SK-N-DZ (cell line): Measurements from ENCODE around the gene FGF2. TPM values are rescaled to one million over a fixed set of nuclear protein-coding genes. Genes with fewer than 3 reads are reported as not detected.
"Not testable (repeated sequence)": the region's sequence is repeated elsewhere in the genome, so short reads cannot be mapped to it uniquely, and the experiment has no call there.

ENCODE experiments used
- DNase-seq: peaks from one replicate; pipeline ENCODE4 v3.0.0-alpha.2; 2015; ENCODE audit warnings: low spot score
- polyA plus RNA-seq, 2 experiments: library from polyadenylated mRNA; depleted of rRNA; stranded (reverse); fragments of >200 nt; gene quantifications; 2 replicates each; pipeline ENCODE4 v1.2.3, GENCODE V29; 2014

Gene FGF2
- 4.9 and 5.4 TPM in 2 replicates for polyA plus RNA-seq (2014; cell fraction: cytosol; rRNA removed)
- polyA plus RNA-seq (2014; cell fraction: nucleus; rRNA removed): 3.4 and 4.7 TPM in 2 replicates

DNA sequence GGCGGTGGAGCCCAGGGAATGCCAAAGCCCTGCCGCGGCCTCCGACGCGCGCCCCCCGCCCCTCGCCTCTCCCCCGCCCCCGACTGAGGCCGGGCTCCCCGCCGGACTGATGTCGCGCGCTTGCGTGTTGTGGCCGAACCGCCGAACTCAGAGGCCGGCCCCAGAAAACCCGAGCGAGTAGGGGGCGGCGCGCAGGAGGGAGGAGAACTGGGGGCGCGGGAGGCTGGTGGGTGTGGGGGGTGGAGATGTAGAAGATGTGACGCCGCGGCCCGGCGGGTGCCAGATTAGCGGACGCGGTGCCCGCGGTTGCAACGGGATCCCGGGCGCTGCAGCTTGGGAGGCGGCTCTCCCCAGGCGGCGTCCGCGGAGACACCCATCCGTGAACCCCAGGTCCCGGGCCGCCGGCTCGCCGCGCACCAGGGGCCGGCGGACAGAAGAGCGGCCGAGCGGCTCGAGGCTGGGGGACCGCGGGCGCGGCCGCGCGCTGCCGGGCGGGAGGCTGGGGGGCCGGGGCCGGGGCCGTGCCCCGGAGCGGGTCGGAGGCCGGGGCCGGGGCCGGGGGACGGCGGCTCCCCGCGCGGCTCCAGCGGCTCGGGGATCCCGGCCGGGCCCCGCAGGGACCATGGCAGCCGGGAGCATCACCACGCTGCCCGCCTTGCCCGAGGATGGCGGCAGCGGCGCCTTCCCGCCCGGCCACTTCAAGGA, at the start of gene FGF2:
FGF2 (plus strand) TSS at position 279 of the 705 bp plus-strand sequence; CDS start at position 623, 344 bp downstream.
- peak; percentile 28 for DNase-seq

DNA sequence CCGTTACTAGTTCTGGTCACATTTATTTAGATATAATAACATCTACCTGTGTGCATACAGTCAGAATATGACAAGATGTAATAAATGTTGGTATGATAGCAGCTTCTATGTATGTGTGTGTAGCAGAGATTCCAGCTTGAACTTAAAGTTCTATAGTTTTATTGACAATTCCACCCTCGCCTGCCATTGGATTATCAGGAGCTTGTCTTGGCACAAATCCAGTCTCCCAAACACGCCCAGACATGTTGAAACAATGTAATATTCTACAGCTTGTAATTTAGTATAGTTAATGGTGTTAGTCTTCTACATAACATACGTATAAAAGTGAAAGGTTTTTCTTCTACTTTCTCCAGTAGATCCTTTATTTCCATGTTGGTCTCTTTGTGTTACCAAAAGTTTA, 49.7 kb upstream of the FGF2 start:
- no peak for DNase-seq

DNA sequence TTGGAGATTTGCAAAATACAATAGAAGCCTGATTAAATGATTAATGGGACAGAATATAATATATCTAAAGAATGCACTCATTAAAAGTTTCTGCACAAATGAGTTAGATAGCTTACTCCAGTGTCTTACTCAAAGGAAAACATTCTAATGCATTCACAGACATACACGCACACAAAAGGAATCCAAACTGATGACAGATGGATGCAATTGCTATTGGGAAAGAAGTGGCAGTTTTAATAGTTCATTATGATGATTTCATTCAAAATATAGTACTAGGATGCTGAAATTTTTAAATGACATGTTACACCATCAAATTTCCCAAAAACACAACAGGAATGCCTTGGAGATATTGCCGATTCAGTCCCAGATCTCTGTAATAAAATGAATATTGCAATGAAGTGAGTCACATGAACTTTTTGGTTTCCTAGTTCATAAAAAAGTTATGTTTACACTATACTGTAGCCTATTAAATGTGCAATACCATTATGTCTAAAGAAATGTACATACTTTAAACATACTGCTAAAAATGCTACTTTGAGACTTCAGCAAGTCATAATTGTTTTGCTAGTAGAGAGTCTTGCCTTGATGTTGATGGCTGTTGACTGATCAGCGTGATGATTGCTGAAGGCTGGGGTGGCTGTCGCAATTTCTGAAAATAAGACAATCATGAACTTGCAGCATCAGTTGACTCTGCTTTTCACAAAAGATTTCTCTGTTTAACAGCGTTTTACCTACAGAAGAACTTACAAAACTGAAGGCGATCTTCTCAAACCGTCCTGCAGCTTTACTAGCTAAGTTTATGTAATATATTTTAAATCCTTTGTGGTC, 48.6 kb upstream of the FGF2 start:
- no peak for DNase-seq

DNA sequence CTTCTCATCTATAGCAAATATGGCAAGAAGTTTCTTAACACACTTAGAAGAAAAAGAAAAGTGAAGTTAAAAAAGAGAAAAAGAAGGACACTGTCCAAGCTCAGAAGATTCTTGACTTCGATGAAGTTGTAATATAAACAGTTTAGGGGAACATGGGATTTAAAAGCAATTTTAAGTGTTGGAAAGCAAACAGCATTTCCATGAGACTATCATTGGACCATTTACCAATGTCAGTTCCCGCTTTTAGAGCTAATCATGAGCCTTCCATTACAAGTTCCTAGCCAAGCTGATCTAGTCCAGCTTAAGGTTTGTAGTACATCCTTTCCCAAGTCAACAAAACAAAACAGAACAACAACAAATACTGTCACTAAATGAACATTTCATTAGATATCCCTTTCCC, 45.1 kb upstream of the FGF2 start:
- DNase-seq: no peak

DNA sequence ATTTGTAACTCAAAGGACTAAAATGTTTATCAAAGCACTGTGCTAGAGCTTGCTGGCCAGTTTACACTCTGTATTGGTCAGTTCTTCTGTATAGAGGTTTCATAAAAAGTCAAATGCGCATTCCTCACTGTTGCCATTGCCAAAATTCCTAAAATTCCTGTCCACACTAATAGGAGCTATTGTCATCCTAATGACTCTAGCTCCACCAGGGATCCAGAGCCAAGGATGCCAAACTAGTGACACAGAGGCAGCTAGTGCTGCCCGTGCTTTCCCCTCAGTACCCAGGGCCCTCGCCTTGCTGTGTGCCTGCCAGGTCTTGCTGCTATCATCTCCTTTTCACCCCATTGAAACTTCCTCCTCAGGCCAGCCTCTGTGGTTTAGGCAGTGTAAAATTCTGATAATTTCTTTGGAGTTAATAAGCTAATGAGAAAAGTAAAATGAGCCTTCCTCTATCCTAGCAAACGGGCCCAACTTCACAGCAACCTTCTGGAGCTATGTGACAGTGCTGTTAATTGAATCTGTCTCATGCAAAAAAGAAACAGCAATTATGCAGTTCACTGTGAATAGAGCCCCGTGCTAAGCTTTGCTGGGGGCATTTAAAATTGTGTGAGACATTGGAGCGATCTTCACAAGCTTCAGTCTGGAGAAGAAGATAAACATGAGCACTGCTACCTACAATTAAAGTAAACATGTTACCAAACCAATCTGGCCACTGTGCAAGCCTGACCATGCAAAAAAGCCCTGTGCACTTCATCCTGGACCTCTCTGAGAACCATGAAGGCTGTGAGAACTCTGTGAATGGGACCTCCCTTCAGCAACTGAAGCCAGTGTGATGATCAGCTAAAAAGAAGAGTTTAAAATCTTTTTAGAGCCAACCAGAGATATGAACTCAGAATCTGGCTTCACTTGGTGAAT, 43.1 kb upstream of the FGF2 start:
- no peak for DNase-seq

DNA sequence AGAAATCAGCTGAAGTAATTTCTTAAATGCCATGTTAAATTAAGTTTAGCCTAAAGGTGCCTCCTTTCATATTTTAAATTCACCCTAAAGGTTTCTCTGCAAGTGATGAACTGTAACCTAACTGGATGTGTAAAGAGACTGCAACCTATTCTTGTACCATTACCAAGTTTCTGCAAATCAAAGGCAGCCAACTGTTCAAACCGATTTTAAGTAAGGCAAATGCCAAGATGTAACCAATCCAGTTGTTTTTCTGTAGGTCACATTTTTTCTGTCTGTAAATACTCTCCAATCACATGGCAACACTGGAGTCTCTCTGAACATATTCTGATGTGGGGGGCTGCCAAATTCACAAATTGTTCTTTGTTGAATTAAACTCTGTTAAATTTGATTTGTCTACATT, 42.4 kb upstream of the FGF2 start:
- no peak for DNase-seq

DNA sequence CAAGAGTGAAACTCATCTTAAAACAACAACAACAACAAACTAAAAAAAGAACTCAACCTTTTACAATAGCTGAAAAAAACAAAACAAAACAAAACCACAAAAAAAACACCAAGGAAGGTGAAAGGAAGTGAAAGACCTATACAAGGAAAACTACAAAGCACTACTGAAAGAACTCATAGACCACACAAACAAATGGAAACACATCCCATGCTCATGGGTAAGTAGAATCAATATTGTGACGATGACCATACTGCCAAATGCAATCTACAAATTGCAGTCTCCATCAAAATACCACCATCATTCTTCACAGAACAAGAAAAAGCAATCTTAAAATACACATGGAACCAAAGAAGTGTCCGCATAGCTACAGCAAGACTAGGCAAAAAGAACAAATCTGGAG, 41.5 kb upstream of the FGF2 start:
- DNase-seq: no peak

DNA sequence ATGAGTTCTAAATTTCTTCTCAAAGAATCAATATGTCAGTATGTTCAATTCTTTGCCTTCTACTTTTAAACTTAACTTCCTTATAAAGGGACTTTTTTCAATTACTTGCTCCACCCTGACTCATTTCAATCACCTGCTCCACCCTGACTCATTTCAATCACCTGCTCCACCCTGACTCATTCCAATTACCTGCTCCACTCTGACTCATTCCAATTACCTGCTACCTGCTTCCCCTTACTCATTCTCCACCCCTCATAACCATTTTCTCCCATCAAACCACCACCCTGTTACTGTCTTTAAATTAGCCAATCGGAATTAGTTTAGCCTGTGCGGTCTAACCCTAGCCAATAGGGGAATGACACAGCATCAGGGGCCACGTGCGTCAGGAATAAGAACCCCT, 40.3 kb upstream of the FGF2 start:
- DNase-seq: not testable (repeated sequence)

DNA sequence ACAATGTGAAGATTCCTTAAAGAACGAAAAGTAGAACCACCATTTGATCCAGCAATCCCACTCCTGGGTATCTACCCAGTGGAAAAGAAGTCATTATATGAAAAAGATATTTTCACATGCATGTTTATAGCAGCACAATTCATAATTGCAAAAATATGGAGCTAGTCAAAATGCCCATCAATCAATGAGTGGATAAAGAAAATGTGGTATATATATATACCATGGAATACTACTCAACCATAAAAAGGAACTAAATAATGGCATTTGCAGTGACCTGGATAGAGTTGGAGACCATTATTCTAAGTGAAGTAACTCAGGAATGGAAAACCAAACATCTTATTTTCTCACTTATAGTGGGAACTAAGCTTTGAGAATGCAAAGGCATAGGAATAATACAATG, 39.7 kb upstream of the FGF2 start:
- not testable (repeated sequence) for DNase-seq

DNA sequence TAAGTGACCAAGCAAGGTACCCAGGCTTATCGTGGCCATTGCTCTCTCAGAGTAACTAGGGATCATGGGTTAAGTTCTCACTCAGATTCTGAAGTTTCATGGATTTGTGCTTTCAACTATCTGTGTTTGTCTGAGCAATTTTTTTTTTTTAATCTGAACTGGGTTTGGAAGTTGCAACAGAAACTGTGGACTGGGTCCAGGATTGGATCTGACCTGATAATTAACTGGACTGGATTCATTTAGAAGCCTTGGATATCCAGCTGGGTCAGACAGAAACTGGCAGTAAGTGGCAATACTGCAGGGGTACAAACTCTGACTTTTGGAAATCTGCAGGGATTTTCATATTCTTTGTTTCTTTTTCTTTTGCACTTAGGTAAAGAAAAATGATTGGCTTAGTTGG, 38.7 kb upstream of the FGF2 start:
- no peak for DNase-seq

DNA sequence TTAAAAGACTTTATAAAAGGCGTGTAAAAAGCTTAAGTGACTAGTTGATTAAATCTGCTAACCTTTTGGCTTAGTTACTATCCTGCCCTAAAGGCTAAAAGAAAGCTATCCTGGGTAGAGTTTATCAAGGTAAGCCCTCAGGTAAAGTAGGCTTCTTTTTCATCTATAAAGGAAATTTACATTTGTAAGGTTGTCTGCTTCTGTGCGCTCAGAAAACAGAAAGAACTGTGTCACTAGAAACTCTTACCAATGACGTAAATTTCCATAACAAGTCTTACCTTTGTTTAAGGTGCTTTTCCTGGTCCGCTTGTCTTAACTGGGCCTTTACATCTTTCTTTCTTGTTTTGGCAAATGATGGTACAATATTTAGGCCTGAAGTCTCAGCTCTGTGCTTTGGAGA, 37.7 kb upstream of the FGF2 start:
- DNase-seq: no peak

DNA sequence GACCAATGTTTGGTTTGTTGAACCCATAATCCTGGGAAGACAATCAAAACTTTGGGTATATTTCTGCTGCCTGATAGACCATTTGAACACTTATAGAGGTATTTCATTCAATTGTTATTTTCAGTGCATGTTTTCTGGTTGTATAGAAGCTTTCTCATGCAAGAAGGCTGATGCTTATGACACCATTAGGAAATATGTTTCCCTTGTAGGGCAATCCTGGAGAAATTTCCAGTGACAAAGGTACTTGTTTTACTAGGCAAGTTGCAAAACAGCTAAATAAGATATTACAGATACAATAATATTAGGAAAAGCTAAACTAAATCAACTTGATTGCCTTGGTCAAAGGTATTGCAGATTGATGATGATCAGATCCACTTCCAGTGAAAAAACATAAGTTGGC, 32.8 kb upstream of the FGF2 start:
- DNase-seq: no peak

DNA sequence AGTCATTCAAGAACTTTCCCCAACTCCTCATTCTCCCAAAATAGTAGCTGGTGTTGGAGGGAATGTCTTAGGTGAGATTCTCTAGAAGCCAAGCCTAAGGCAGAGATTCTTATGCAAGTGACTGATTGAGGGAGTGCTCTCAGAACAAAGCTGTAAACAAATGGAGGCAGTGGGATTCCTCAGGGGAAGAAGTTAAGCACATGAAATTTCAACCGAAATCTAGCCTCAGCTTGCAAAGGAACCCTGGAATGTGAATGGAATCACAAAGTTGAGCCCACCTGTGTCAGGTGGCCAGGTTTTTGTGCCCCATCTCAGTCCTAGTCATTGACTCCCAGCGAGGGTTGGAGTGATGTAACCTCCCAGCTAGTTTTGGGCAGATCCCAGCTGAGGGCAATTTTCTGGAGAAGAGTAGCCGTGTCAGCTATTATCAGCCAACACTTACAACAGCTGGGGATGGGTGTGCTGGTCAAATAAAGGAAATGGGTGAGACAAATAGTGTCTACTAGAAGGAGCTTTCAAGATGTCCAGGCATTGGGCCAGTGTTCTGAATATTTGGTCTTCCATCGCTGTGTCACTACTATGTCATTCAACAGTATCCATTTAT, 29.7 kb upstream of the FGF2 start:
- DNase-seq: no peak

DNA sequence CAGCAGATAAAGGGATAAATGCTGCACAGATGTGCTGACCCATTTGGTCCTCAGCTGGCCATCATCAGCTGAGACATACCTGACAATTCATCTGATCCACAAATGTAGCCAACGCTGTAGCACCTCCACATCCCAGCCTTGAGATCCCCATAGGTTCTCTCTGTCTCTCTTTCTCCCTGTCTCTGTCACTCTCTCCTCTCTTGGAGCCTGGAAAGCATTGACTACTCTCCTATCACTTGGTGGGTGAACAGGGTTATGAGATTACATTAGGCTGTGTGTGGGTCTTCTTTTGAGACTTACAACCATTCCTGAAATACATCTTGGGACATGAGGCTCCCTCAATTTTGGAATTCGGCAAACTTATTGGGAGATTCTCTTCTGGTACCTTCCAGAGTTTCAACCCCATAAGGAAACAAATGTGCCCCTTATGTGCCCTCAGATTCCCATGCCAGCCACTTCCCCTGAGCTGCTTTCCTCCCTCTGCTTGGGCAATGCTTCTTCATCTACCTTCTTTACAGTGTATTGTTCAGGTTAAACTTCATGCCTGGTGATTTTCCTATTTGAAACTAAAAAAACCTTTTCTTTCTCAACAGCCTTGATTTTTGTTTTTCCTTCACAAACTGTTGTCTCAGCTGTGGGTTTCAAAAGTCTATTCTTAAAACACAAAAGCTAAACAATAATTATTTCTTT, 29.1 kb upstream of the FGF2 start:
- DNase-seq: no peak

DNA sequence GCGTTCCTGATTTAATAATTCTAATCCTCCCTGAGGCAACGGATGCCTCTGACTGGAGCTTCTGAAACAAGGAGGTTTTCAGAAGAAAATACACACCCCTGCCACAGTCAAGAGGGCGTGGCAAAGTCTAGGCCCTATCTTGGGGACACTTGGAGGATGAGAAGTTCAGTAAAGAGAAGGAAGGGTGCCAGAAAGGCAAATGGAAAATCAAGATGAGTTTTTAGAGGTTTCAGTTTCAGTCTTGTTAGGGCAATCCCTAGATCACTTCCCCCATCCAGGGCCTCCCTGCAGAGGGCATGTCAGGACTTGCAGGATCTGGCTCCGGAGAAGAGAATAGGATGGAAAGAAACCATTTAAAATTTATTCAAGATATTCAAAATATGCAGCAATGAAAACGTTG, 28.5 kb upstream of the FGF2 start:
- no peak for DNase-seq

DNA sequence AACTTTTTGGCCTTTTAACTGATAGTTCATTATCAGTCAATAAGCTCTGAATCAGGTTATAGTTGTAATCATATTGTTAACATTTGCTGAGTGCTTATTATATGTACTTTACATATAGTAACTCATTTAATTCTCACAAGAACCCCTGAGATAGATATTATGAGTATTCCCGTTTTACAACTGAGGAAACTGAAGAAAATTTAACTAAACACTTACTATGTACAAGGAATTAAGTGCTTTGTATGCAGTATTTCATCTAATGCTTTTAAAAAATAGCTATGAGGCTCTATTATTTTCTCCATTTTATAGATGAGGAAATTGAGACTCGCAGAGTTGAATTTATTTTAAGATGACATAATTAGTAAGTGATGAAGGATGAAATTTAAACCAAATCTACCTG, 27.7 kb upstream of the FGF2 start:
- no peak for DNase-seq

DNA sequence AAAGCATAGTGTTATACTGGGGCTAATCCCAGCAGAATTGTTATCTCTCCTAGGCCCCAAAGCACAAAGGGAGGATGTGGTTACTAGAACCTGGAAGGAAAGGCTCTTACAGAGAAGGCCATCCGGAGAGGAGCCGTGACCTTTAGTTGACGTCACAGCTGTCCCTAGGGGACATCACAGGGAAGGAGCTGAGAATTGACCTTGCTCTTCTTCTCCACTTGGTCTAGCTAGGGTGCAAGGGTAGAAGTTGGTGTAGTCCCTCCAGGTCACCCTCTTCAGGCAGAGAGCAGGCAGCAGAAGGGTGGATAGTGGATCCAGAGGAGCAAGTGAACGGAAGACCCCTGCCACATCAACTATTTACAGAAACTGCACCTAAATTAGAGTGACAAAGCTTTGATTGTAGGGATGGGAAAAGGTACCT, 22.8 kb upstream of the FGF2 start:
- no peak for DNase-seq

DNA sequence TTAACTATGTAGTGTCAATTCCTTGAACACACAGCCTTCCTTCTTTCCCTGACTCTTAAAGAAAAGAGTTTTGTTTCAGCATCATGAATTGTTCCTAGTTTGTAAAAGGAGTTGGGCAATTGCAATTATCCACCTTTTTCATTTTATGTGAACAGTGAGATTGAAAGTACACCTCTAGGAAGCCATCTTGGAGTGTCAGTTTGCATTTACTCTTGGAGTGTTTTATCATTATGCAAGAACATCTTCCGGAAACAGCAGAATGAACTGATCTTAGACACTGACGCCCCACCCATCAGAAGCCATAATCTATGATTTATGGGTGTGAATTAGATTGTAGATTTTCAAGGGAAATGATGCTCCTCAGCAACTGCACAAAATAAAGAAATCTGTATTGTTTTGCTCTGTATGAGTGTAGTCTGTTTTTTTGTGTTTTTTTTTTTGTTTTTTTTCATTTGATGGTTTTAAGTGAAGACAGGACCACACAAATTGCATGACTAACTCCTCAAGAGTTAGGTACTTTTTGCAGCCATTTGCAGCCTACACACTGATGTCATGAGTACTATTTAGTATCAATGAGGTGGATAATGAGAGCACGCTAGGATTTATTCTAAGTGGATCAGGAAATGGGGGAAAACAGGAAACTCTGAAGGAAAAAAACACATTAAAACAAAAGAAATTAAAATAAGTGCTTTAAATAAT, 19.5 kb upstream of the FGF2 start:
- no peak for DNase-seq

DNA sequence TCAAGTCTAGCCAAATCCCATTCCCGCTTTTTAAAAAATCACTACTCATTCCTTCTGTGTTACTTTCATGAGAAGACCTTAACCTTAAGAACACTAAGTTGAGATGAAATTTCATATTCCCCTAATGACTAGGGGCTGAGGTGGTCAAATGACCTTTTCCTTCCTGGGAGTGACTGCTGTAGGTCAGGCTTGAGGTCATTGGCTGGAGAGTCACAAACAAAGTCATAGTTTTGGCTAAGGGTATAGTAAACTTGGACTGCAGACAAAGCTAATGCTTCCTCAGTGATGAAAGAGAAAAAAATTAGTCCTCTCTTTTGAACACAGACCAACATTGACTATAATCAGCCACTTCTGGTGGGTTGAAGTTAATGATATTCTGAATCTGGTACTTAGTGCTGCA, 16.0 kb upstream of the FGF2 start:
- DNase-seq: no peak

DNA sequence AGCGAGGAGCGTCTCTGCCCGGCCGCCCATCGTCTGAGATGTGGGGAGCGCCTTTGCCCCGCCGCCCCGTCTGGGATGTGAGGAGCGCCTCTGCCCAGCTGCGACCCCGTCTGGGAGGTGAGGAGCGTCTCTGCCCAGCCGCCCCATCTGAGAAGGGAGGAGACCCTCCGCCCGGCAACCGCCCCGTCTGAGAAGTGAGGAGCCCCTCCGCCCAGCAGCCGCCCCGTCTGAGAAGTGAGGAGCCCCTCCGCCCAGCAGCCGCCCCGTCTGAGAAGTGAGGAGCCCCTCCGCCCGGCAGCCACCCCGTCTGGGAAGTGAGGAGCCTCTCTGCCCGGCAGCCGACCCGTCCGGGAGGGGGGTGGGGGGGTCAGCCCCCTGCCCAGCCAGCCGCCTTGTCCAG, 14.8 kb upstream of the FGF2 start:
- not testable (repeated sequence) for DNase-seq
